HG02571 (cell line): ENCODE measurements around the gene ZBTB7A.

ENCODE experiments used
- ATAC-seq: cut with Tn5 transposase; IDR thresholded peaks from one replicate; pipeline ENCODE4 v1.9.1; 2021; ENCODE audit warnings: mild to moderate bottlenecking, moderate library complexity; ENCODE audit not compliant: unreplicated experiment

ZBTB7A gene

GRCh38 chr19:4066682-4067395 is at the start of gene ZBTB7A:
TSS of gene ZBTB7A (minus strand) at chr19:4066899. CDS start at chr19:4055232, 11,667 bp downstream.
- ATAC-seq = no peak

GRCh38 chr19:4115818-4116385 is 49.2 kb upstream of the ZBTB7A start:
- peak; percentile 23 for ATAC-seq

GRCh38 chr19:4115050-4115817 is 48.5 kb upstream of the ZBTB7A start:
- ATAC-seq = peak; percentile 73

GRCh38 chr19:4114181-4114580 is 47.5 kb upstream of the ZBTB7A start:
- ATAC-seq = no peak

- no peak for ATAC-seq
These were observed 46.8 kb upstream of the ZBTB7A start for GRCh38 chr19:4113398-4114088.

- ATAC-seq = no peak
These were observed 45.7 kb upstream of the ZBTB7A start for GRCh38 chr19:4112367-4112766.

- no peak for ATAC-seq
These were observed 42.9 kb upstream of the ZBTB7A start for GRCh38 chr19:4109626-4109945.

GRCh38 chr19:4108767-4109625 is 42.3 kb upstream of the ZBTB7A start:
- no peak for ATAC-seq

- no peak for ATAC-seq
These were observed 36.4 kb upstream of the ZBTB7A start for GRCh38 chr19:4103080-4103433.

GRCh38 chr19:4102339-4103079 is 35.8 kb upstream of the ZBTB7A start:
- ATAC-seq = no peak

- no peak for ATAC-seq
These were observed 34.7 kb upstream of the ZBTB7A start for GRCh38 chr19:4101496-4101770.

GRCh38 chr19:4100647-4101495 is 34.2 kb upstream of the ZBTB7A start:
- ATAC-seq = no peak

GRCh38 chr19:4099041-4099764 is 32.5 kb upstream of the ZBTB7A start:
- ATAC-seq = no peak

GRCh38 chr19:4098493-4098892 is 31.8 kb upstream of the ZBTB7A start:
- no peak for ATAC-seq

GRCh38 chr19:4097501-4097900 is 30.8 kb upstream of the ZBTB7A start:
- no peak for ATAC-seq

- no peak for ATAC-seq
These were observed 29.6 kb upstream of the ZBTB7A start for GRCh38 chr19:4096049-4096892.

- ATAC-seq = no peak
These were observed 28.8 kb upstream of the ZBTB7A start for GRCh38 chr19:4095488-4095844.
